ENCODE measurements around the gene RELL1. TPM values are rescaled to one million over a fixed set of nuclear protein-coding genes. Genes with fewer than 3 reads are reported as not detected.

RELL1 gene
- total RNA-seq, 2 donors from 2014 or later: 25.3 to 33.9 TPM

- no peaks in the 10 kb centered on the region for H3K27me3 ChIP-seq
- no peaks in the 10 kb centered on the region for H3K9me3 ChIP-seq
- H3K36me3 ChIP-seq: no peaks in the 10 kb centered on the region
- DNase-seq (ENCODE audit: low spot score): no peak
- H3K27ac ChIP-seq: no peak overlapping the region
- no peak overlapping the region for H3K4me3 ChIP-seq
- no peaks in the 10 kb centered on the region for H3K4me1 ChIP-seq
- TF ChIP-seq CTCF (IDR thresholded peaks at IDR 0.05): no peak
Measured at GRCh38 chr4:37594099-37594498, 92.1 kb downstream of the RELL1 start.

GRCh38 chr4:37591349-37591748 is 94.8 kb downstream of the RELL1 start:
- DNase-seq (ENCODE audit: low spot score): no peak
- Histone ChIP-seq H3K36me3 (no peaks in the 10 kb centered on the region), H3K4me1 (no peaks in the 10 kb centered on the region), H3K4me3 (no peak overlapping the region), H3K27ac (no peak overlapping the region), H3K27me3 (no peaks in the 10 kb centered on the region), H3K9me3 (no peaks in the 10 kb centered on the region)
- no peak for TF ChIP-seq CTCF (IDR thresholded peaks at IDR 0.05)

- H3K27ac ChIP-seq: no peak overlapping the region
- no peak for TF ChIP-seq CTCF (IDR thresholded peaks at IDR 0.05)
- H3K36me3 ChIP-seq: no peaks in the 10 kb centered on the region
- no peaks in the 10 kb centered on the region for H3K27me3 ChIP-seq
- no peaks in the 10 kb centered on the region for H3K4me1 ChIP-seq
- no peak overlapping the region for H3K4me3 ChIP-seq
- no peak for DNase-seq (ENCODE audit: low spot score)
- no peaks in the 10 kb centered on the region for H3K9me3 ChIP-seq
Measured at GRCh38 chr4:37590016-37590415, 96.2 kb downstream of the RELL1 start.

GRCh38 chr4:37588150-37588549 is 98.0 kb downstream of the RELL1 start:
- no peaks in the 10 kb centered on the region for H3K9me3 ChIP-seq
- no peak for DNase-seq (ENCODE audit: low spot score)
- no peaks in the 10 kb centered on the region for H3K27me3 ChIP-seq
- H3K27ac ChIP-seq: no peak overlapping the region
- TF ChIP-seq CTCF (IDR thresholded peaks at IDR 0.05): no peak
- no peak overlapping the region for H3K4me3 ChIP-seq
- H3K4me1 ChIP-seq: no peaks in the 10 kb centered on the region
- no peaks in the 10 kb centered on the region for H3K36me3 ChIP-seq

- Histone ChIP-seq H3K9me3 (peaks cover 0 to 6% of the 10 kb centered on the region in 2 donors), H3K27me3 (no peaks in the 10 kb centered on the region), H3K4me3 (no peak overlapping the region), H3K4me1 (no peaks in the 10 kb centered on the region), H3K27ac (no peak overlapping the region), H3K36me3 (no peaks in the 10 kb centered on the region)
- no peak for DNase-seq (ENCODE audit: low spot score)
- no peak for TF ChIP-seq CTCF (IDR thresholded peaks at IDR 0.05)
Measured at GRCh38 chr4:37586194-37586593, 100.0 kb downstream of the RELL1 start.

- Histone ChIP-seq H3K9me3 (peaks cover 0 to 20% of the 10 kb centered on the region in 2 donors), H3K36me3 (no peaks in the 10 kb centered on the region), H3K4me1 (no peaks in the 10 kb centered on the region), H3K4me3 (no peak overlapping the region), H3K27me3 (no peaks in the 10 kb centered on the region), H3K27ac (no peak overlapping the region)
- DNase-seq (ENCODE audit: low spot score): no peak
- no peak for TF ChIP-seq CTCF (IDR thresholded peaks at IDR 0.05)
Measured at GRCh38 chr4:37584493-37585060, 101.6 kb downstream of the RELL1 start.
